IMR-90 (cell line): ENCODE data around the gene CRNN. TPM values are rescaled to one million over a fixed set of nuclear protein-coding genes. Genes with fewer than 3 reads are reported as not detected.

ENCODE experiments used
- ATAC-seq: fragments of 200-7000 bp; cut with Tn5 transposase; 2 replicates; pipeline ENCODE4 v1.9.1; 2020; ENCODE audit warnings: low read depth, mild to moderate bottlenecking, moderate library complexity
- BruUV-seq: library from RNA; stranded (reverse); fragments of 400-500 nt; replicated peaks from 2 replicates; lab custom pipeline; 2021; lab: Mats Ljungman, UMichigan
- CTCF ChIA-PET: fragments of 300-600 bp; formaldehyde crosslinking; extraction: SDS; loops from one replicate; lab custom pipeline; 2021; ENCODE audit warnings: antibody characterized with exemption; lab: Yijun Ruan, JAX
- POLR2A ChIA-PET: fragments of 300-600 bp; sonication (Branson Sonifier 250); formaldehyde crosslinking; loops from one replicate; lab custom pipeline; 2022; ENCODE audit warnings: antibody characterized with exemption; ENCODE audit not compliant: unreplicated experiment; lab: Charles Lee
- DNase-seq: peaks from one replicate; pipeline ENCODE4 v3.0.0; 2013
- H2AFZ ChIP-seq: replicated peaks from 2 replicates; pipeline ENCODE3; 2013; ENCODE audit warnings: low read length, mild to moderate bottlenecking; ENCODE audit not compliant: poor library complexity
- H2AK5ac ChIP-seq: 2 replicates; pipeline ENCODE4 v1.6.1; 2013; ENCODE audit warnings: low read depth, low read length, inconsistent platforms
- H2AK9ac ChIP-seq: replicated peaks from 2 replicates; pipeline ENCODE3; 2013; ENCODE audit warnings: mild to moderate bottlenecking, low read depth, low read length, moderate library complexity; ENCODE audit not compliant: poor library complexity
- H2BK120ac ChIP-seq: 2 replicates; pipeline ENCODE4 v1.6.1; 2013; ENCODE audit warnings: low read depth, low read length, inconsistent platforms
- H2BK15ac ChIP-seq: 3 replicates; pipeline ENCODE4 v1.6.1; 2013; ENCODE audit warnings: low read depth, low read length, inconsistent platforms
- H2BK20ac ChIP-seq: 2 replicates; pipeline ENCODE4 v1.6.1; 2013; ENCODE audit warnings: low read depth, mild to moderate bottlenecking, inconsistent platforms, low read length, moderate library complexity
- H2BK5ac ChIP-seq: 2 replicates; pipeline ENCODE4 v1.6.1; 2013; ENCODE audit warnings: mild to moderate bottlenecking, low read depth, low read length, inconsistent platforms; ENCODE audit not compliant: poor library complexity, severe bottlenecking
- H3K14ac ChIP-seq: replicated peaks from 2 replicates; pipeline ENCODE4 v1.6.1; 2013; ENCODE audit warnings: low read depth, low read length, inconsistent platforms
- H3K18ac ChIP-seq: 2 replicates; pipeline ENCODE4 v1.6.1; 2013; ENCODE audit warnings: low read depth, low read length, control low read depth
- H3K23ac ChIP-seq: 2 replicates; pipeline ENCODE4 v1.6.1; 2013; ENCODE audit warnings: low read depth, low read length, inconsistent platforms
- H3K27ac ChIP-seq: 2 replicates; pipeline ENCODE4 v1.5.1; 2013; ENCODE audit warnings: mild to moderate bottlenecking, control low read depth, low read length; ENCODE audit not compliant: insufficient read depth
- H3K27me3 ChIP-seq: 2 replicates; pipeline ENCODE4 v1.6.1; 2013; ENCODE audit warnings: low read length; ENCODE audit not compliant: control insufficient read depth, insufficient read depth
- H3K36me3 ChIP-seq: 2 replicates; pipeline ENCODE4 v1.6.1; 2013; ENCODE audit warnings: low read length, mixed read lengths; ENCODE audit not compliant: control insufficient read depth, insufficient read depth
- H3K4ac ChIP-seq: 2 replicates; pipeline ENCODE4 v1.6.1; 2013; ENCODE audit warnings: low read depth, low read length, inconsistent platforms
- H3K4me1 ChIP-seq: 2 replicates; pipeline ENCODE4 v1.6.1; 2013; ENCODE audit warnings: low read length, mixed read lengths; ENCODE audit not compliant: control insufficient read depth, insufficient read depth
- H3K4me2 ChIP-seq: 2 replicates; pipeline ENCODE4 v1.6.1; 2013; ENCODE audit warnings: low read depth, mild to moderate bottlenecking, control low read depth, low read length, moderate library complexity
- H3K4me3 ChIP-seq: 2 replicates; pipeline ENCODE4 v1.5.1; 2013; ENCODE audit warnings: low read depth, mild to moderate bottlenecking, control low read depth, low read length, moderate library complexity; ENCODE audit not compliant: insufficient read depth
- H3K56ac ChIP-seq: 2 replicates; pipeline ENCODE4 v1.6.1; 2013; ENCODE audit warnings: low read length, inconsistent platforms; ENCODE audit not compliant: insufficient read depth; ENCODE audit errors: extremely low read depth
- H3K79me1 ChIP-seq, 2 experiments: 2 replicates each; pipeline ENCODE4 v1.6.1; 2013; ENCODE audit warnings: low read length in 2 of 2, inconsistent platforms in 1 of 2, low read depth in 1 of 2
- H3K9ac ChIP-seq: 2 replicates; pipeline ENCODE4 v1.6.1; 2013; ENCODE audit warnings: low read depth, low read length, control low read depth
- H3K9me1 ChIP-seq: 2 replicates; pipeline ENCODE4 v1.6.1; 2013; ENCODE audit warnings: low read length, inconsistent platforms; ENCODE audit not compliant: insufficient read depth
- H3K9me3 ChIP-seq: 2 replicates; pipeline ENCODE4 v1.6.1; 2013; ENCODE audit warnings: low read length; ENCODE audit not compliant: control insufficient read depth, insufficient read depth
- H4K20me1 ChIP-seq: 2 replicates; pipeline ENCODE4 v1.6.1; 2013; ENCODE audit warnings: low read length, inconsistent platforms; ENCODE audit not compliant: insufficient read depth
- H4K5ac ChIP-seq: 2 replicates; pipeline ENCODE4 v1.6.1; 2013; ENCODE audit warnings: mild to moderate bottlenecking, low read depth, low read length, control low read depth
- H4K8ac ChIP-seq, 2 experiments: 2 replicates each; pipeline ENCODE4 v1.6.1; 2013; ENCODE audit warnings: low read depth in 2 of 2, low read length in 2 of 2, control low read depth in 1 of 2, inconsistent platforms in 1 of 2
- H4K91ac ChIP-seq: 2 replicates; pipeline ENCODE4 v1.6.1; 2013; ENCODE audit warnings: low read depth, low read length, inconsistent platforms; ENCODE audit not compliant: insufficient read depth
- CHD1 ChIP-seq: IDR thresholded peaks from 2 replicates; pipeline ENCODE4 v1.6.1; 2012; ENCODE audit warnings: low read depth, low read length, improper control_type of control experiment
- NFE2L2 ChIP-seq: fragments of 150-350 bp; IDR thresholded peaks from 2 replicates; pipeline ENCODE4 v1.6.1; 2016; ENCODE audit warnings: low read depth, mild to moderate bottlenecking, low read length
- RCOR1 ChIP-seq: IDR thresholded peaks from 2 replicates; pipeline ENCODE4 v1.6.1; 2012; ENCODE audit warnings: mild to moderate bottlenecking, low read length, improper control_type of control experiment; ENCODE audit not compliant: insufficient replicate concordance
- SMC3 ChIP-seq: fragments of 150-350 bp; IDR thresholded peaks from 2 replicates; pipeline ENCODE4 v1.6.1; 2016; ENCODE audit warnings: low read depth, mild to moderate bottlenecking, antibody characterized with exemption, low read length, moderate library complexity
- WGBS, 2 experiments: methylation state at CpG; one replicate each; pipeline versions ENCODE4 v1.1.5 to v1.1.7; 2013; ENCODE audit warnings: missing lambda C conversion rate in 2 of 2; ENCODE audit not compliant: insufficient read length in 1 of 2; ENCODE audit errors: extremely low coverage in 2 of 2; 5-methylcytosine and 5-hydroxymethylcytosine counted together
- dilution Hi-C: fragments of 300-500 bp; cut with HindIII; formaldehyde crosslinking; loops from one replicate; pipeline ENCODE4 v1.14.3; 2018; ENCODE audit warnings: low sequenced_read_pairs; ENCODE audit not compliant: unreplicated experiment
- in situ Hi-C: fragments of 300-500 bp; cut with MboI; formaldehyde crosslinking; loops from 3 replicates; pipeline ENCODE4 v1.14.3; 2019; ENCODE audit warnings: low sequenced_read_pairs, inconsistent platforms, mixed read lengths
- intact Hi-C: fragments of 100-400 bp; cut with micrococcal nuclease; formaldehyde crosslinking; loops from 2 replicates; pipeline ENCODE4 v1.10.0; 2022
- polyA plus RNA-seq, 3 experiments: library from polyadenylated mRNA; depleted of rRNA; stranded (reverse); fragments of >200 nt; gene quantifications; 2 replicates each; pipeline ENCODE4 v1.2.3, GENCODE V29; 2012; ENCODE audit warnings: low replicate concordance in 1 of 3
- total RNA-seq: library from RNA; depleted of rRNA; stranded (reverse); fragments of >200 nt; gene quantifications from 2 replicates; pipeline ENCODE4 v1.2.3, GENCODE V29; 2012
- TF ChIP-seq, protein P1 (sequence below): fragments of 150-350 bp; IDR thresholded peaks from 2 replicates; pipeline ENCODE4 v1.6.1; 2016; ENCODE audit warnings: low read depth, mild to moderate bottlenecking, low read length, moderate library complexity, borderline replicate concordance

The CRNN gene
- total and polyA plus RNA-seq, 2 of the 4 experiments (the other 2 are of a cell fraction): not detected

- Histone ChIP-seq H3K23ac (no peak overlapping the region), H3K14ac (no peak overlapping the region), H3K18ac (no peak overlapping the region), H3K27ac (no peak overlapping the region), H3K4me2 (no peak overlapping the region), H3K9ac (no peak overlapping the region), H2AK5ac (no peak overlapping the region), H2BK120ac (no peak overlapping the region), H3K4me3 (no peak overlapping the region), H2BK5ac (no peak overlapping the region), H3K36me3 (no peaks in the 10 kb centered on the region), H3K79me1 (no peaks in the 10 kb centered on the region), H3K4ac (no peak overlapping the region), H2AFZ (no peak overlapping the region), H3K9me1 (no peaks in the 10 kb centered on the region), H4K91ac (no peak overlapping the region), H3K27me3 (no peaks in the 10 kb centered on the region), H4K8ac (no peak overlapping the region), H4K5ac (no peak overlapping the region), H4K20me1 (no peaks in the 10 kb centered on the region), H3K56ac (no peak overlapping the region), H2BK15ac (no peak overlapping the region), H3K4me1 (no peaks in the 10 kb centered on the region), H2BK20ac (no peak overlapping the region), H3K9me3 (no peaks in the 10 kb centered on the region), H2AK9ac (no peak overlapping the region)
- DNase-seq: no peak
- ATAC-seq: no peak
- dilution Hi-C loops: no loop called here
- intact Hi-C loops: loop anchor here (2.0 kb wide), 1 partner anchor 318 kb away; no protein-coding TSS in a partner anchor
- TF ChIP-seq SMC3: no peak
- TF ChIP-seq RCOR1: no peak
- no peak for TF ChIP-seq NFE2L2
- TF ChIP-seq CHD1: no peak
- TF ChIP-seq, protein P1, sequence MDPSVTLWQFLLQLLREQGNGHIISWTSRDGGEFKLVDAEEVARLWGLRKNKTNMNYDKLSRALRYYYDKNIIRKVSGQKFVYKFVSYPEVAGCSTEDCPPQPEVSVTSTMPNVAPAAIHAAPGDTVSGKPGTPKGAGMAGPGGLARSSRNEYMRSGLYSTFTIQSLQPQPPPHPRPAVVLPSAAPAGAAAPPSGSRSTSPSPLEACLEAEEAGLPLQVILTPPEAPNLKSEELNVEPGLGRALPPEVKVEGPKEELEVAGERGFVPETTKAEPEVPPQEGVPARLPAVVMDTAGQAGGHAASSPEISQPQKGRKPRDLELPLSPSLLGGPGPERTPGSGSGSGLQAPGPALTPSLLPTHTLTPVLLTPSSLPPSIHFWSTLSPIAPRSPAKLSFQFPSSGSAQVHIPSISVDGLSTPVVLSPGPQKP: no peak
- ChIA-PET CTCF (no interaction called here), POLR2A (no interaction called here)
- BruUV-seq: no TSS peak
- in situ Hi-C loops: no loop called here
- WGBS, 2 experiments: 17% methylated on average over 1 of the region's 3 CpGs; no CpG with 5 or more reads in 1 of the 2 experiments
Measured at GRCh38 chr1:152460529-152460899, 46.5 kb upstream of the CRNN start.
